CD4-positive, alpha-beta T cell treated with Interleukin-2 at 100 ng/mL for 4 hours (primary cell): ENCODE results near the gene ADAT3.
A peak's percentile ranks its signal among the peaks of the same experiment; 100 is the strongest.
"Not testable (repeated sequence)": the region's sequence is repeated elsewhere in the genome, so short reads cannot be mapped to it uniquely, and the experiment has no call there.

Experiments used
- DNase-seq: peaks from one replicate; pipeline ENCODE4 v3.0.0-alpha.2; 2020; ENCODE audit warnings: low spot score

The ADAT3 gene

GRCh38 chr19:1866693-1867348, 38.4 kb upstream of the ADAT3 start:
- no peak for DNase-seq

- DNase-seq: no peak
Measured at GRCh38 chr19:1867349-1867724, 37.9 kb upstream of the ADAT3 start.

GRCh38 chr19:1868971-1869370, 36.2 kb upstream of the ADAT3 start:
- DNase-seq: no peak

- DNase-seq: no peak
Measured at GRCh38 chr19:1871140-1871597, 34.0 kb upstream of the ADAT3 start.

- no peak for DNase-seq
Measured at GRCh38 chr19:1871630-1872029, 33.6 kb upstream of the ADAT3 start.

GRCh38 chr19:1872807-1873523, 32.2 kb upstream of the ADAT3 start:
- DNase-seq: no peak

GRCh38 chr19:1873524-1874473, 31.4 kb upstream of the ADAT3 start:
- DNase-seq: no peak

- peak; percentile 51 for DNase-seq
Measured at GRCh38 chr19:1874554-1875185, 30.5 kb upstream of the ADAT3 start.

- DNase-seq: not testable (repeated sequence)
Measured at GRCh38 chr19:1875265-1875645, 29.9 kb upstream of the ADAT3 start.

GRCh38 chr19:1875646-1876495, 29.3 kb upstream of the ADAT3 start:
- DNase-seq: peak; percentile 82

GRCh38 chr19:1876496-1877279, 28.5 kb upstream of the ADAT3 start:
- not testable (repeated sequence) for DNase-seq

GRCh38 chr19:1877280-1877660, 27.9 kb upstream of the ADAT3 start:
- not testable (repeated sequence) for DNase-seq

- not testable (repeated sequence) for DNase-seq
Measured at GRCh38 chr19:1878583-1878982, 26.6 kb upstream of the ADAT3 start.

GRCh38 chr19:1879982-1880381, 25.2 kb upstream of the ADAT3 start:
- not testable (repeated sequence) for DNase-seq

- DNase-seq: no peak
Measured at GRCh38 chr19:1880611-1881392, 24.4 kb upstream of the ADAT3 start.

GRCh38 chr19:1881393-1882088, 23.7 kb upstream of the ADAT3 start:
- DNase-seq: not testable (repeated sequence)

GRCh38 chr19:1882089-1882785, 23.0 kb upstream of the ADAT3 start:
- peak; percentile 86 for DNase-seq
